ENCODE results near the gene ZCCHC12. TPM values are rescaled to one million over a fixed set of nuclear protein-coding genes. Genes with fewer than 3 reads are reported as not detected.

ZCCHC12 gene
- total and polyA plus RNA-seq, 12 donors, result 0.01 to 0.17 TPM; not detected in 10

GRCh38 chrX:118853596-118853995 is 30.0 kb downstream of the ZCCHC12 start:
- TF ChIP-seq CTCF (IDR thresholded peaks at IDR 0.05), result no peak
- DNase-seq (no peak), ATAC-seq (no peak)
- Histone ChIP-seq H3K27me3 (peaks cover 0 to 16% (median 0%) of the 10 kb centered on the region in 7 donors), H3K27ac (no peak overlapping the region), H3K9me3 (no peaks in the 10 kb centered on the region), H3K4me3 (no peak overlapping the region), H3K36me3 (no peaks in the 10 kb centered on the region), H3K4me1 (no peaks in the 10 kb centered on the region)
- intact Hi-C loops (cut with DNase I), result loop anchor here in 1 of 10 donors (5.0 kb wide), 1 partner anchor 214 kb away; no protein-coding TSS in a partner anchor
- WGBS, 2 donors, result 62 to 68% methylated on average over 3 of the region's 3 CpGs

- DNase-seq, result no peak
- WGBS, 2 donors, result 93 to 94% methylated on average over 3 of the region's 3 CpGs
- Histone ChIP-seq H3K27me3 (peaks cover 0 to 16% (median 0%) of the 10 kb centered on the region in 7 donors), H3K27ac (no peak overlapping the region), H3K9me3 (no peaks in the 10 kb centered on the region), H3K4me1 (no peaks in the 10 kb centered on the region), H3K4me3 (no peak overlapping the region), H3K36me3 (no peaks in the 10 kb centered on the region)
- intact Hi-C loops (cut with DNase I), result no loop called here
- ATAC-seq, result no peak
- TF ChIP-seq CTCF (IDR thresholded peaks at IDR 0.05), result no peak
These were observed 32.2 kb downstream of the ZCCHC12 start for GRCh38 chrX:118855681-118856310.

- no peak for DNase-seq
- Histone ChIP-seq H3K27me3 (peaks cover 0 to 14% (median 0%) of the 10 kb centered on the region in 7 donors), H3K4me3 (no peak overlapping the region), H3K27ac (no peak overlapping the region), H3K4me1 (no peaks in the 10 kb centered on the region), H3K36me3 (no peaks in the 10 kb centered on the region), H3K9me3 (no peaks in the 10 kb centered on the region)
- WGBS, 2 donors, result 80 to 82% methylated on average over 3 of the region's 3 CpGs
- TF ChIP-seq CTCF (IDR thresholded peaks at IDR 0.05), result no peak
- intact Hi-C loops (cut with DNase I), result no loop called here
- no peak for ATAC-seq
These were observed 33.4 kb downstream of the ZCCHC12 start for GRCh38 chrX:118857006-118857405.

GRCh38 chrX:118861338-118861737 is 37.7 kb downstream of the ZCCHC12 start:
- WGBS, 2 donors, result 93 to 95% methylated on average over 2 of the region's 2 CpGs
- H3K4me1 ChIP-seq, result no peaks in the 10 kb centered on the region
- no peak overlapping the region for H3K27ac ChIP-seq
- no peaks in the 10 kb centered on the region for H3K36me3 ChIP-seq
- intact Hi-C loops (cut with DNase I), result loop anchor here in 1 of 10 donors (5.0 kb wide), 1 partner anchor 141 kb away; no protein-coding TSS in a partner anchor
- H3K27me3 ChIP-seq, result peaks cover 0 to 7% (median 0%) of the 10 kb centered on the region in 7 donors
- TF ChIP-seq CTCF (IDR thresholded peaks at IDR 0.05), result no peak
- DNase-seq, result no peak
- no peaks in the 10 kb centered on the region for H3K9me3 ChIP-seq
- H3K4me3 ChIP-seq, result no peak overlapping the region
- ATAC-seq, result no peak
